WTC11 (cell line): ENCODE measurements around the gene ILDR2. TPM values are rescaled to one million over a fixed set of nuclear protein-coding genes. Genes with fewer than 3 reads are reported as not detected.

ENCODE experiments used
- ATAC-seq: fragments of 200-7000 bp; cut with Tn5 transposase; 2 replicates; pipeline ENCODE4 v1.10.0; 2021; ENCODE audit warnings: mild to moderate bottlenecking, moderate library complexity
- CTCF ChIA-PET: fragments of 300-600 bp; sonication (Branson Sonifier 250); formaldehyde crosslinking; loops from one replicate; lab custom pipeline; 2021; ENCODE audit warnings: antibody characterized with exemption; lab: Charles Lee
- POLR2A ChIA-PET: fragments of 350-600 bp; sonication (Branson Sonifier 250); formaldehyde crosslinking; loops from one replicate; lab custom pipeline; 2021; ENCODE audit warnings: antibody characterized with exemption; lab: Charles Lee
- DNase-seq: peaks from one replicate; pipeline ENCODE4 v3.0.0; 2021; ENCODE audit warnings: low spot score
- H3K27ac Mint-ChIP-seq: 2 replicates; pipeline ENCODE4 v1.8.0; 2021; ENCODE audit warnings: mixed read lengths
- H3K27me3 Mint-ChIP-seq: 2 replicates; pipeline ENCODE4 v1.8.0; 2021; ENCODE audit warnings: low read depth, mild to moderate bottlenecking, moderate library complexity, mixed read lengths
- H3K36me3 Mint-ChIP-seq: 2 replicates; pipeline ENCODE4 v1.8.0; 2021; ENCODE audit warnings: mixed read lengths
- H3K4me1 Mint-ChIP-seq: 2 replicates; pipeline ENCODE4 v1.8.0; 2022; ENCODE audit warnings: mixed read lengths
- H3K4me3 Mint-ChIP-seq: 2 replicates; pipeline ENCODE4 v1.8.0; 2021; ENCODE audit warnings: mild to moderate bottlenecking, moderate library complexity, mixed read lengths
- H3K9me3 Mint-ChIP-seq: 2 replicates; pipeline ENCODE4 v1.8.0; 2021; ENCODE audit warnings: mixed read lengths
- EMX1 ChIP-seq: fragments of 250-450 bp; sonication (Bioruptor Pico); IDR thresholded peaks from 2 replicates; pipeline ENCODE4 v1.8.0; 2021; ENCODE audit warnings: mild to moderate bottlenecking
- ESRRA ChIP-seq: sonication (generic); formaldehyde crosslinking; IDR thresholded peaks from 2 replicates; pipeline ENCODE4 v1.8.1; 2022; ENCODE audit warnings: mild to moderate bottlenecking, missing genetic modification reagents, borderline replicate concordance
- ETV6 ChIP-seq: sonication (generic); formaldehyde crosslinking; IDR thresholded peaks from 2 replicates; pipeline ENCODE4 v1.8.1; 2022; ENCODE audit warnings: mild to moderate bottlenecking, missing genetic modification reagents
- NFATC4 ChIP-seq: fragments of 250-450 bp; sonication (Bioruptor Pico); IDR thresholded peaks from 2 replicates; pipeline ENCODE4 v1.9.0; 2021; ENCODE audit warnings: mild to moderate bottlenecking
- NFE2L1 ChIP-seq: sonication (generic); formaldehyde crosslinking; IDR thresholded peaks from 2 replicates; pipeline ENCODE4 v1.8.1; 2023; ENCODE audit warnings: missing genetic modification reagents
- SOX15 ChIP-seq: fragments of 250-450 bp; sonication (Bioruptor Pico); IDR thresholded peaks from 2 replicates; pipeline ENCODE4 v1.9.0; 2021; ENCODE audit warnings: mild to moderate bottlenecking
- TEAD1 ChIP-seq: sonication (generic); formaldehyde crosslinking; IDR thresholded peaks from 2 replicates; pipeline ENCODE4 v1.8.0; 2022; ENCODE audit warnings: mild to moderate bottlenecking, missing genetic modification reagents
- ZNF671 ChIP-seq: fragments of 250-450 bp; sonication (Bioruptor Pico); IDR thresholded peaks from 2 replicates; pipeline ENCODE4 v1.8.0; 2021; ENCODE audit warnings: mild to moderate bottlenecking
- total RNA-seq: library from RNA; stranded (reverse); gene quantifications from 3 replicates; pipeline ENCODE4 v1.2.3, GENCODE V29; 2021
- TF ChIP-seq, protein P1 (sequence below): sonication (generic); formaldehyde crosslinking; IDR thresholded peaks from 2 replicates; pipeline ENCODE4 v1.8.0; 2022; ENCODE audit warnings: missing genetic modification reagents
- TF ChIP-seq, protein P2 (sequence below): sonication (generic); formaldehyde crosslinking; IDR thresholded peaks from 2 replicates; pipeline ENCODE4 v1.8.0; 2023; ENCODE audit warnings: missing genetic modification reagents
- TF ChIP-seq, protein P3 (sequence below): sonication (generic); formaldehyde crosslinking; IDR thresholded peaks from 2 replicates; pipeline ENCODE4 v1.8.0; 2022; ENCODE audit warnings: mild to moderate bottlenecking, missing genetic modification reagents
- TF ChIP-seq, protein P4 (sequence below): sonication (generic); formaldehyde crosslinking; conservative IDR thresholded peaks from 2 replicates; pipeline ENCODE4 v1.8.1; 2022; ENCODE audit warnings: mild to moderate bottlenecking, missing genetic modification reagents
- TF ChIP-seq, protein P5 (sequence below): fragments of 250-450 bp; sonication (Bioruptor Pico); IDR thresholded peaks from 2 replicates; pipeline ENCODE4 v1.9.0; 2021; ENCODE audit warnings: mild to moderate bottlenecking
- TF ChIP-seq, protein P6 (sequence below): fragments of 250-450 bp; sonication (Bioruptor Pico); IDR thresholded peaks from 2 replicates; pipeline ENCODE4 v2.1.2; 2022; ENCODE audit warnings: mild to moderate bottlenecking, moderate library complexity
- TF ChIP-seq, protein P7 (sequence below): sonication (generic); formaldehyde crosslinking; IDR thresholded peaks from 2 replicates; pipeline ENCODE4 v1.8.1; 2022; ENCODE audit warnings: low read depth, missing genetic modification reagents, borderline replicate concordance

Gene ILDR2
- total RNA-seq, 1 experiment from 2014 or later: 1.6 TPM

DNA sequence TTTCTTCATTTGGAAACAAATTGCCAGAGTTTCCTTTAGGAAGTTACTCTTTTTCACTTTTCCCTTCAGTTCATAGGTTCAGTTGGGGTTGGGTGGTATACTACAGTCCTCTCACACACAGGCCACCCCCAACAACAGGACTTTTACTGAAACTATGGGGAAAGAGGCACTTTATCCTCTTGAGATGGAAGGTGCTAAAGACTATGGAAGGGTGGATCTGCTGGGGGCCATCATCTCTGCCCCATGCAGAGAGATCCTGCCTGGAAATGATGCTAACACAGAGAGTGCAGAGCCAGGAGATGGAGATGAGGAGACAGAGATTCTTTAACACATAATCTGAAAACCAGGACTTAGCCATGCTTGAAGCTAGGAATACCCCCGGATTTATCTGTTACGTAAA lies 24.3 kb downstream of the ILDR2 start (continued):
- TF ChIP-seq, protein P1, sequence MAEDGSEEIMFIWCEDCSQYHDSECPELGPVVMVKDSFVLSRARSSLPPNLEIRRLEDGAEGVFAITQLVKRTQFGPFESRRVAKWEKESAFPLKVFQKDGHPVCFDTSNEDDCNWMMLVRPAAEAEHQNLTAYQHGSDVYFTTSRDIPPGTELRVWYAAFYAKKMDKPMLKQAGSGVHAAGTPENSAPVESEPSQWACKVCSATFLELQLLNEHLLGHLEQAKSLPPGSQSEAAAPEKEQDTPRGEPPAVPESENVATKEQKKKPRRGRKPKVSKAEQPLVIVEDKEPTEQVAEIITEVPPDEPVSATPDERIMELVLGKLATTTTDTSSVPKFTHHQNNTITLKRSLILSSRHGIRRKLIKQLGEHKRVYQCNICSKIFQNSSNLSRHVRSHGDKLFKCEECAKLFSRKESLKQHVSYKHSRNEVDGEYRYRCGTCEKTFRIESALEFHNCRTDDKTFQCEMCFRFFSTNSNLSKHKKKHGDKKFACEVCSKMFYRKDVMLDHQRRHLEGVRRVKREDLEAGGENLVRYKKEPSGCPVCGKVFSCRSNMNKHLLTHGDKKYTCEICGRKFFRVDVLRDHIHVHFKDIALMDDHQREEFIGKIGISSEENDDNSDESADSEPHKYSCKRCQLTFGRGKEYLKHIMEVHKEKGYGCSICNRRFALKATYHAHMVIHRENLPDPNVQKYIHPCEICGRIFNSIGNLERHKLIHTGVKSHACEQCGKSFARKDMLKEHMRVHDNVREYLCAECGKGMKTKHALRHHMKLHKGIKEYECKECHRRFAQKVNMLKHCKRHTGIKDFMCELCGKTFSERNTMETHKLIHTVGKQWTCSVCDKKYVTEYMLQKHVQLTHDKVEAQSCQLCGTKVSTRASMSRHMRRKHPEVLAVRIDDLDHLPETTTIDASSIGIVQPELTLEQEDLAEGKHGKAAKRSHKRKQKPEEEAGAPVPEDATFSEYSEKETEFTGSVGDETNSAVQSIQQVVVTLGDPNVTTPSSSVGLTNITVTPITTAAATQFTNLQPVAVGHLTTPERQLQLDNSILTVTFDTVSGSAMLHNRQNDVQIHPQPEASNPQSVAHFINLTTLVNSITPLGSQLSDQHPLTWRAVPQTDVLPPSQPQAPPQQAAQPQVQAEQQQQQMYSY: no peak
- TF ChIP-seq, all 79 proteins: peak for 0

DNA sequence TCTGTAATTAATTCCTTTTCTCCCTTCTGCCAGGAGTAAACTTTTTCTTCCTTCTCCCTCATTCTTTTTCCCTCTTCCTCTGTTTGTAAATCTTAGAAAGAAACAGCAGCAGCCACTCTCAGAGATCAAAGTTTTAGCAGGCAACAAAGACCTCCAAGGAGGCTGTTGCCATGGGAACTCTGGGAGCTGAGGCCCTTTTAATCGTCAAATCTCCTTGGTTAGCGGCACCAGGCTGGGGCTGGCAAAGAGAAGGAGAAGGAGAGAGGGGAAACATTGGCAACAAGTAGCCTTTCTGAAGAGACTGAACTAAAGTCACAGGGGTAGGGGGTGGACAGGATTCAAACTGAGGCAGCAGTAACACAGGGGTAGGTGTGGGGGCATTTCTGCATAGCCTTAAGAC lies 25.2 kb downstream of the ILDR2 start:
- ChIA-PET CTCF (no interaction called here), POLR2A (interaction anchor here (0.6 kb wide), 1 partner anchor 1070 kb away, joined by 3 read pairs; no protein-coding TSS in a partner anchor)
- H3K36me3 Mint-ChIP-seq: no peaks in the 10 kb centered on the region
- peak; percentile 38; the same call in 1 of the 2 replicates for ATAC-seq
- H3K4me1 Mint-ChIP-seq: peaks cover 36% of the 10 kb centered on the region
- H3K27ac Mint-ChIP-seq: no peak overlapping the region
- TF ChIP-seq, protein P2, sequence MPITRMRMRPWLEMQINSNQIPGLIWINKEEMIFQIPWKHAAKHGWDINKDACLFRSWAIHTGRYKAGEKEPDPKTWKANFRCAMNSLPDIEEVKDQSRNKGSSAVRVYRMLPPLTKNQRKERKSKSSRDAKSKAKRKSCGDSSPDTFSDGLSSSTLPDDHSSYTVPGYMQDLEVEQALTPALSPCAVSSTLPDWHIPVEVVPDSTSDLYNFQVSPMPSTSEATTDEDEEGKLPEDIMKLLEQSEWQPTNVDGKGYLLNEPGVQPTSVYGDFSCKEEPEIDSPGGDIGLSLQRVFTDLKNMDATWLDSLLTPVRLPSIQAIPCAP (CRISPR knock-in tag): no peak
- no peak for TF ChIP-seq ZNF671 (CRISPR knock-in tag)
- TF ChIP-seq NFATC4 (CRISPR knock-in tag): no peak
- no peak for TF ChIP-seq SOX15
- TF ChIP-seq, protein P3, sequence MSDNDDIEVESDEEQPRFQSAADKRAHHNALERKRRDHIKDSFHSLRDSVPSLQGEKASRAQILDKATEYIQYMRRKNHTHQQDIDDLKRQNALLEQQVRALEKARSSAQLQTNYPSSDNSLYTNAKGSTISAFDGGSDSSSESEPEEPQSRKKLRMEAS (CRISPR knock-in tag): no peak
- TF ChIP-seq, protein P4, sequence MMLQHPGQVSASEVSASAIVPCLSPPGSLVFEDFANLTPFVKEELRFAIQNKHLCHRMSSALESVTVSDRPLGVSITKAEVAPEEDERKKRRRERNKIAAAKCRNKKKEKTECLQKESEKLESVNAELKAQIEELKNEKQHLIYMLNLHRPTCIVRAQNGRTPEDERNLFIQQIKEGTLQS (CRISPR knock-in tag): no peak
- TF ChIP-seq, protein P5, sequence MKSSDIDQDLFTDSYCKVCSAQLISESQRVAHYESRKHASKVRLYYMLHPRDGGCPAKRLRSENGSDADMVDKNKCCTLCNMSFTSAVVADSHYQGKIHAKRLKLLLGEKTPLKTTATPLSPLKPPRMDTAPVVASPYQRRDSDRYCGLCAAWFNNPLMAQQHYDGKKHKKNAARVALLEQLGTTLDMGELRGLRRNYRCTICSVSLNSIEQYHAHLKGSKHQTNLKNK (CRISPR knock-in tag): no peak
- no peak for TF ChIP-seq TEAD1 (CRISPR knock-in tag)
- TF ChIP-seq, protein P6, sequence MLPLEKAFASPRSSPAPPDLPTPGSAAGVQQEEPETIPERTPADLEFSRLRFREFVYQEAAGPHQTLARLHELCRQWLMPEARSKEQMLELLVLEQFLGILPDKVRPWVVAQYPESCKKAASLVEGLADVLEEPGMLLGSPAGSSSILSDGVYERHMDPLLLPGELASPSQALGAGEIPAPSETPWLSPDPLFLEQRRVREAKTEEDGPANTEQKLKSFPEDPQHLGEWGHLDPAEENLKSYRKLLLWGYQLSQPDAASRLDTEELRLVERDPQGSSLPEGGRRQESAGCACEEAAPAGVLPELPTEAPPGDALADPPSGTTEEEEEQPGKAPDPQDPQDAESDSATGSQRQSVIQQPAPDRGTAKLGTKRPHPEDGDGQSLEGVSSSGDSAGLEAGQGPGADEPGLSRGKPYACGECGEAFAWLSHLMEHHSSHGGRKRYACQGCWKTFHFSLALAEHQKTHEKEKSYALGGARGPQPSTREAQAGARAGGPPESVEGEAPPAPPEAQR: no peak
- TF ChIP-seq ETV6 (CRISPR knock-in tag): no peak
- no peak for TF ChIP-seq ESRRA (CRISPR knock-in tag)
- TF ChIP-seq EMX1: no peak
- no peak overlapping the region for H3K4me3 Mint-ChIP-seq
- H3K27me3 Mint-ChIP-seq: peaks cover 51% of the 10 kb centered on the region
- peak; percentile 16 for DNase-seq
- H3K9me3 Mint-ChIP-seq: no peaks in the 10 kb centered on the region

DNA sequence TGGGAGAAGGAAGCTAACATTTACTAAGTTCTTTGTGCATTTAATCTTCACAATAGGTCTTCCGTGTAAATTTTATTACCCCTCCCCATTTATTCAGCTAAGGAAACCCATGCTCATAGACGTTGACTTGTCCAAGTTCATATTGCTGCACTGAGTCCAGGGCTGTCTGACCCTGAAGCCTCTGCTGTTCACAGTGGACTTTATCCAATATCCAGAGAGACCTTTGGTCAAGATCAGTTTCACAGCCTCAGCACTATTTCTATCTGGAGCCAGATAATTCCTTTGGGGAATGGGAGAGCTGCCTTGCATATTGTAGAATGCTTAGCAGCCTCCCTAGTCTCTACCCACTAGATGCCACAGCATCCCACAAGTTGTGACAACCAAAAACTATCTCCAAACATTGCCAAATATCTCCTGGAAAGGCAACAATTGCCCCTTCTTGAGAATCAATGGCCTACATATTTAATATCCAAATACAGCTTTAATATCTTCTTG lies 26.4 kb downstream of the ILDR2 start:
- POLR2A ChIA-PET: no interaction called here
- no peak overlapping the region for H3K4me3 Mint-ChIP-seq
- peaks cover 36% of the 10 kb centered on the region for H3K4me1 Mint-ChIP-seq

More for the DNA sequence above, 26.4 kb downstream of the ILDR2 start:
- TF ChIP-seq, protein P7, sequence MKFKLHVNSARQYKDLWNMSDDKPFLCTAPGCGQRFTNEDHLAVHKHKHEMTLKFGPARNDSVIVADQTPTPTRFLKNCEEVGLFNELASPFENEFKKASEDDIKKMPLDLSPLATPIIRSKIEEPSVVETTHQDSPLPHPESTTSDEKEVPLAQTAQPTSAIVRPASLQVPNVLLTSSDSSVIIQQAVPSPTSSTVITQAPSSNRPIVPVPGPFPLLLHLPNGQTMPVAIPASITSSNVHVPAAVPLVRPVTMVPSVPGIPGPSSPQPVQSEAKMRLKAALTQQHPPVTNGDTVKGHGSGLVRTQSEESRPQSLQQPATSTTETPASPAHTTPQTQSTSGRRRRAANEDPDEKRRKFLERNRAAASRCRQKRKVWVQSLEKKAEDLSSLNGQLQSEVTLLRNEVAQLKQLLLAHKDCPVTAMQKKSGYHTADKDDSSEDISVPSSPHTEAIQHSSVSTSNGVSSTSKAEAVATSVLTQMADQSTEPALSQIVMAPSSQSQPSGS (CRISPR knock-in tag): no peak
- TF ChIP-seq NFE2L1: no peak
- no peaks in the 10 kb centered on the region for H3K36me3 Mint-ChIP-seq
- no peak overlapping the region for H3K27ac Mint-ChIP-seq
- CTCF ChIA-PET: no interaction called here
- no peak for ATAC-seq
- no peaks in the 10 kb centered on the region for H3K9me3 Mint-ChIP-seq
- no peak for DNase-seq
- H3K27me3 Mint-ChIP-seq: peaks cover 53% of the 10 kb centered on the region
